HG03442 (cell line): ENCODE data around the gene ATP12A.

Experiments
- ATAC-seq: cut with Tn5 transposase; IDR thresholded peaks from one replicate; pipeline ENCODE4 v1.9.1; 2021; ENCODE audit warnings: mild to moderate bottlenecking, moderate library complexity; ENCODE audit not compliant: unreplicated experiment

The ATP12A gene

GRCh38 chr13:24662195-24663088 is 17.8 kb upstream of the ATP12A start:
- ATAC-seq = no peak

- no peak for ATAC-seq
Observed at GRCh38 chr13:24663089-24663395, 17.2 kb upstream of the ATP12A start.

GRCh38 chr13:24663586-24663985 is 16.6 kb upstream of the ATP12A start:
- no peak for ATAC-seq

GRCh38 chr13:24664726-24665409 is 15.3 kb upstream of the ATP12A start:
- ATAC-seq = no peak

GRCh38 chr13:24668511-24668910 is 11.7 kb upstream of the ATP12A start:
- no peak for ATAC-seq

GRCh38 chr13:24668955-24669582 is 11.1 kb upstream of the ATP12A start:
- ATAC-seq = no peak

- ATAC-seq = no peak
Observed at GRCh38 chr13:24670174-24670573, 10.0 kb upstream of the ATP12A start.

- no peak for ATAC-seq
Observed at GRCh38 chr13:24670961-24671381, 9.2 kb upstream of the ATP12A start.

- ATAC-seq = no peak
Observed at GRCh38 chr13:24671386-24672113, 8.7 kb upstream of the ATP12A start.

GRCh38 chr13:24672141-24673132 is 7.8 kb upstream of the ATP12A start:
- ATAC-seq = no peak

GRCh38 chr13:24675806-24676570 is 4.2 kb upstream of the ATP12A start:
- no peak for ATAC-seq

GRCh38 chr13:24678151-24678550 is 2.1 kb upstream of the ATP12A start:
- ATAC-seq = no peak

- no peak for ATAC-seq
Observed at GRCh38 chr13:24679686-24680085, 522 bp upstream of the ATP12A start.

GRCh38 chr13:24680921-24681604 is 855 bp downstream of the ATP12A start:
- ATAC-seq = no peak

GRCh38 chr13:24681930-24682329 is 1.7 kb downstream of the ATP12A start:
- no peak for ATAC-seq

- ATAC-seq = no peak
Observed at GRCh38 chr13:24682353-24682752, 2.1 kb downstream of the ATP12A start.

- ATAC-seq = no peak
Observed at GRCh38 chr13:24683351-24683750, 3.1 kb downstream of the ATP12A start.

- ATAC-seq = peak; percentile 33
Observed at GRCh38 chr13:24683838-24684599, 3.8 kb downstream of the ATP12A start.
